Activated gamma-delta T cell treated with anti-CD3 and anti-CD28 coated beads, Interleukin-2, amount 50 U/mL, for 16 hours (primary cell): ENCODE results near the gene STPG3.

Source experiments
- DNase-seq: peaks from one replicate; pipeline ENCODE4 v3.0.0-alpha.2; 2020; ENCODE audit warnings: low read depth

STPG3 gene

GRCh38 chr9:137266585-137267453, 15.7 kb downstream of the STPG3 start:
- no peak for DNase-seq

- DNase-seq, result no peak
These were observed 16.9 kb downstream of the STPG3 start for GRCh38 chr9:137267933-137268355.

DNA sequence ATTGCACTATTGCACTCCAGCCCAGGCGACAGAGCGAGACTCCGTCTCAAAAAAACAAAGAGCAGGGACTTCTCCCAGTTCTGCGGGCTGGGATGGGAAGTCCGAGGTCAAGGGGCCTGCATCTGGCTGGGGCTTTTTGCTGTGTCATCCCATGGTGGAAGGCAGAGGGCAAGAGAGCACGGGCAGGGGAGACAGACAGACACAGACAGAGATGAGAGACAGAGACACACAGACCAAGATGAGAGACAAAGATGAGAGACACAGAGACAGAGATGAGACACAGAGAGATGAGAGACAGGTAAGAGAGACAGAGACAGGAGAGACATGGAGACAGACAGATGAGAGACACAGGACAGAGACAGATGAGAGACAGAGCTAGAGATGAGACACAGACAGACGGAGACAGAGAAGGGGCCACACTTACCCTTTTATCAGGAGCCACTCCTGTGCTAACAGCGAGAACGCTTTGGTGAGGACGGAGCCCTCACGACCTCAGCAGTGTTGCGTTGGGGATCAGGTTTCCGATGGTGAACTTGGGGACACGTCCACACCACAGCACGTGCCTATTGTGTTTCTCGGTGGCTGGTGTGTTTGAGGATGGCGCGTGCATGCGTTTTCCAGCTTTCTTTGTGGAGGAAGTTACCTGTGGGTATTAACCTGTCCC, 17.6 kb downstream of the STPG3 start:
- DNase-seq, result no peak

DNA sequence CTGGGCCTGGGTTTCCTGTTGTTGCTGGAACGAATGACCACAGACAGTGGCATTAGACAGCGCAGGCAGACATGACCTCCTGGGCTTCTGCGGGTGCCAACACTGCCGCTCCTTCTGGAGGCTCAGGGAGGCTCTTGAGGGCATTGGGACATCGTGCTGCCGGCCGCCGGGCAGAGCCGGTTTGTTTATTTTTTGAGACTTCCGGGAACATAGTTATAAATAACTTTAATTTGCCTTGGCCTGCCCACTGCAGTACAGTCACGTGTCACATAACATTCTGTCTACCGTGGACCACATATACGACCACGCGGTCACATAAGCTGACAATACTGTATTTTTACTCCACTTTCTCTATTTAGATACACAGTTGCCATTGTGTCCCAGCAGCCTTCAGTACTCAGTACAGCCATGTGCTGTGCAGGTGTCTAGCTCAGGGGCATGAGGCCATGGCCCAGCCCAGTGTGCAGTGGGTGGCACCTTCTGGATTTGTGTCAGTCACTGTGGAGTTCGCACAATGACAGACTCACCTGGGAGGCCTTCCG, 18.2 kb downstream of the STPG3 start:
- DNase-seq, result no peak

- no peak for DNase-seq
These were observed 20.0 kb downstream of the STPG3 start for GRCh38 chr9:137270929-137271695.

GRCh38 chr9:137271696-137272076, 20.6 kb downstream of the STPG3 start:
- DNase-seq, result no peak

DNA sequence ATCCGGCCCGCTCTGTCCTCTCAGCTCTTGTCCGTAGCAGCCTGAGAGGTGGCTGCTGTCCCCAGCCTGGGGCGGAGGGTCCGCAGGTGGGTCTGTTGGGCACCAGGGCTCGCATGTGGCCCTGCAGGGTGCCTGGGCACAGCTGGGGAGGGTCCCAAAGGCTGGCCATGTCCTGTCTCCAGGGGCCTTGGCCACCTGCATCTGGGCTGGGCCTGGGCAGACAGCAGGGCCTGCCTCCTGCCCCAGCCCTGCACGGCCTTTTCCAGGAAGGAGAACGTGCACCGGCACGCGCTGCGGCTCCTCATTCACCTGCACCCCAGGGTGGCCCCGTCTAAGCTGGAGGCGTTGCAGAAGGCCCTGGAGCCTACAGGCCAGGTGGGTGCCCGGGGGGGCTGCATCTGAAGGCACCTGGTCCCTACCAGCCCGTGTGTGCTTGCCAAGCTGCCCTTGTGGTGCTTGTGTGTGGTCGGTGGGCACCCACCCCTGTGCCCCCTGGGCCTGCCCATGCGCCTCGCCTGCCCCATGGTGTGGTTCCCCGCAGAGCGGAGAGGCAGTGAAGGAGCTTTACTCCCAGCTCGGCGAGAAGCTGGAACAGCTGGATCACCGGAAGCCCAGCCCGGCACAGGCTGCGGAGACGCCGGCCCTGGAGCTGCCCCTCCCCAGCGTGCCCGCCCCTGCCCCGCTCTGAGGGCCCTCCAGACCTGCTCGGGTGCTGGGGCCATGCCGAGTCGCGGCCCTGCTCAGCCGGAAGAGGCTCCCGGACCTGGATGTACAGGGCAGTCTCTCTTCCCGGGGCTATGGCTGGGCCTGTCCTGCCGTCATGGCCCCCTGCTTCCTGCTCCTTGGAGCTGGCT, 21.4 kb downstream of the STPG3 start:
- DNase-seq, result no peak

DNA sequence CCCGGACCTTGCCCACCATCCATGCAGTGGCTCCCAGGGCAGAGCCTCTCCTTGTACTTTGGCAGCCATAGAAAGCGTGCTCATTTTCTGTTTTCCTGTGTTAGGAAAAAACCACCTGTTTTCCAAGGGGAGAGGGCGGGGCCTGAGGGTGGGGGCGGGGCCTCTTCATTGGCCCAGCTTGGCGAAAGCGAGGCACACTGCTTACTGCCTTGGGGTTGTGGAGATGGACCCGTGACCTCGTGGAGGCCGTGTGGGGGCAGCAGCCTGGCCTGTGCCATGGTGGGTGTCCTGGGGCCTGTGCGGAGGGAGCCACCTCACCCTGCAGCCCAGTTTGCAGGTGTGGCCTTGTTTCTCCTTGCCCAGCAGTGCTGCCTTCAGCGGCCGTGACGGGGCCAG, 22.0 kb downstream of the STPG3 start:
- DNase-seq, result no peak

DNA sequence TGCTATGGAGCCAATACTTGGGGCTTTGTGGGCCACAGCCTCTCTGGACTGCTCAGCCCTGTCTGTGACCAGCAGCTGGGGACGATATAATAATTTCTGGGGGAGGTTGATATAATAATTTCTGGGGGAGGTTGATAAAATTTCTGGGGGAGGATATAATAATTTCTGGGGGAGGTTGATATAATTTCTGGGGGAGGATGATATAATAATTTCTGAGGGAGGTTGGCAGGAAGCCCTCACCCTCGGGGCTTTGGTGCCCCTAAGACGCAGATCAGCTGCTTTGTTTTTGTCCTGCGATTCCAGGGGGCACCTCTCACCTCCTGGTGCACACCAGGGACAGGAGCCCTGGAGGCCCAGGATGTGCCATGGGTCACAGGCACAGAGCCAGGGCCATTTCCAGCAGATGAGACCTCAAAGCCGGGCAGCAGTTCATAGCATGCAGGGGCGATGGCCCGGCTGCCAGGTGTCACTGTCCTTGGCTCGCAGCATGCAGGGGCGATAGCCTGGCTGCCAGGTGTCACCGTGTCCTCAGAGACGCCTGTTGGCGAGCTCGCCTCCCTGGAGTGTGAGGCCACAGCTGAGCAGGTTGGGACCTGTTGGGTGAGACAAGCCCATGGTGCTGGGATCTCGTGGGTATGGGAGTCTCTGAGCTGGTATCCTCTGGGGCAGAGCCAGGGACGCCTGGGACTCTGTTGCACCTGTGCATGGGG, 22.7 kb downstream of the STPG3 start:
- DNase-seq, result no peak

DNA sequence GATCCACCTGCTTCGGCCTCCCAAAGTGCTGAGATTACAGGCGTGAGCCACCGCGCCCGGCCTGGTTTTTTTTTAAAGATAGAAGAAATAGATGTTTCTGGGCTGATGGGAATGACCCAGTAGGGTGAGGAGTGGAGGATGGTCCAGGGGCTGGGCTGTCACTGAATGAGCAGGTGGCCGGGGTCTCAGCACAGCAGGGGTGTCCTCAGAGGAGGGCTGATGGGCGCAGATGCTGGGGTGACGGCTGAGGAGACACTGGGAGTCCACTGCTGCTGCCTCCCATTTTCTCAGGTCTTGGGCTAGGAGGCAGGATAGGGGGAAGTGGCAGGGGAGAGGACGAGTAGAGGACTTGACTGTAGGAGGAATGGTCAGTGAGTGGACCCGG, 24.1 kb downstream of the STPG3 start:
- no peak for DNase-seq

- DNase-seq, result no peak
These were observed 24.7 kb downstream of the STPG3 start for GRCh38 chr9:137275588-137276472.

DNA sequence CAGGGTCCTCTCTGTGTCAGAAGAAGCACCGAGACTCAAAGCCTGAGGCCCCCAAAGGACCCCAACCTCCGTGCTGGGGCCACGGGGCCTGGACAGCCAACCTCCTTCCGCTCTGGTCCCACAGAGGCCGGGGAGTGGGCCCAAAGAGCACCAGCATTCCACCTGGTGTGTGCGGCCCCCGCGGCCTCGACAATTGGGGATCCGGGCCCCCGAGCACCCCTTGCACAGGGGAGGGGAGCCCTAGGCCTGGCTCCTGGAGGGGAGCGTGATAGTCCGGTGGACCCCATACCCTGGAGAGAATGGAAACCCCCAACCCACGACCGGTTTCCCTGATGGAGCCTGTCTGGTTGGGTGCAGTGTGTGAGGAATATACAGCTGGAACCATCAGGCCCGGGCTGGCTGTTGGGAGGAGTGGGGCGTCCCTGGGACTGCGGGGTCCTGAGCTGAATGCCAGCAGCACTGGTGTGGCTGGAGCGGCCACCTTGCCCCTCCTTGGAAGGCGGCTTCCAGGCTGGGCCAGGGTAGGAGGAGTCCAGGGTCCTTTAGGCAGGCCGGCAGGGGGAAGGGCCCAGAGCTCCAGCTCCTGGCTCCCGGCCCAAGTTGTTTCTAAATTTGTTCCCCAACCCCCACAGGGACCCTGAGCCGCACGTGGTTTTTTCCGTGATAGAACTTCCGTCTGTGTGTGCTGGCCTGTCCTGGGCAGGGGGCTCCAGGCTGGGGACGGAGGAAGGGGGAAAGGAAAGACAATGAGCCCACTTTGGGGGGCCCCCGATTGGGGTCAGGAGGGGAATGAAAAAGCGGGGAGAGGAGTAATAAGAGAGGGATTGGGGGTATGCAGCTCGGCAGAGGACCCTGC, 25.6 kb downstream of the STPG3 start:
- no peak for DNase-seq

DNA sequence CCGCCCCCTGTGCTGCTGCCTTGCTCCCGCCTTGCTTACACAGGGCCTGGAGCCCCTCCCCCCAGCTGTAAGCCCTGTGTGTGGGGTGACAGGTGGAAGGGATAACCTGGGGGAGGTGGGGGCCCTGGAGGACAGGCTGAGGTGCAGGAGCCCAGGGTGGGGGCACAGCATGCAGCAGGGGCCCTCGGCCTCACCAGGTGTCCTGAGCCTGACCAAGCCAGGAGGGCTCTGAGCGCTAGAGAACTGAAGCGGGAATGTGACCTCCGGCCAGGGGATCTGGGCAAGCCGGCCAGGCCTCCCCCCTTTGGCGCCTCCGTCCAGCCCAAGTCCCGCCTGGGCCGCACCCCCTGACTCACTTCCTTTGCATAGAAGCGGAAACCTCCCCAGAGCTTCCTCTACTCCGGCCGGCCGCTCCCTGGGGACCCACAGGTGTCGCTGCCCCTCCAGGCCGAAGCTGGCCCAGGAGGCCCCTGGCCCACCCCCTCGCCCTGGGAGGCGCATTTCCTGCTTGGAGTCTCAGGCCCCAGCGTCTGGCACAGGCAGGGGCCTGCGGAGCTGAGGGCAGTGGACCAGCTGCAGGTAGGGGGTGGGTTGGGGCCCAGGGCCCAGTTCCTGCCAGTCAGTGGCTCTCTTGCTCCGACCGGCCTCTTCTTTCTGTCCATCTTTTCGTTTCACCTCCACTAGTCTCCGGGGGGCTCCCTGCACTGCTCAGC, 26.4 kb downstream of the STPG3 start, which contains the start of gene TOR4A:
Gene TOR4A, plus strand, starts transcription at position 398 of the 713 bp plus-strand sequence. CDS start 964 bp downstream, outside the sequence.
- DNase-seq, result no peak

DNA sequence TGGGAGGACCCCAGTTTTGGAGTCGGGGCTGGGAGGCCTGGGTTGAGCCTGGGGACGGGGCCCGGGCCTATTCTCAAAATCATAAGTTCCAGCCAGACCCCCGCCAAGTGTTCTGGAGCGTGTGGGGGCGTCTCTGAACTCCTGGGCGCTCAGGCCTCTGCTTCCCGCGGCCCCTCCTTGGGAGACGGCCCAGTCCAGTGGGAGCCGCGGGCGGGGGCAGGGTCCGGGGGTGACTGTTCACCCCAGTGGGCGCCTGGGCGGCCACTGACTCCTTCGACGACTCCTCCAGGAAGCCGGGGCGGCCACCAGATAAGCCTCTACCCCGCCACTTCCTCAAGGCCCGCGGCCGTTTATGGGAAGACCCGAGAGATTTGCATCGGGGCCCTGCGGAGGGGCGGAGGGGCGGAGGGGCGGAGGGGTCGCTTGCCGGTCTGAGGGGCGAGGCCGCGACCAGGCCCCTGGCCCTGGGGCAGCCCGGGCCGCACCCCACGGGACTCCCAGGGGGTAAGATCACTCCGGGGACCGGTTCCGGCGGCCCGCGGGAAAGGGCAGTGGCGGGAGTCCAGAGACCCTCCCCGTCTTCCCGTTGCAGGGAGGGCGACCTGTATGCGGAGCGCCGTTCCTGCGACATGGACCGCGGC, 27.1 kb downstream of the STPG3 start:
- DNase-seq, result no peak

DNA sequence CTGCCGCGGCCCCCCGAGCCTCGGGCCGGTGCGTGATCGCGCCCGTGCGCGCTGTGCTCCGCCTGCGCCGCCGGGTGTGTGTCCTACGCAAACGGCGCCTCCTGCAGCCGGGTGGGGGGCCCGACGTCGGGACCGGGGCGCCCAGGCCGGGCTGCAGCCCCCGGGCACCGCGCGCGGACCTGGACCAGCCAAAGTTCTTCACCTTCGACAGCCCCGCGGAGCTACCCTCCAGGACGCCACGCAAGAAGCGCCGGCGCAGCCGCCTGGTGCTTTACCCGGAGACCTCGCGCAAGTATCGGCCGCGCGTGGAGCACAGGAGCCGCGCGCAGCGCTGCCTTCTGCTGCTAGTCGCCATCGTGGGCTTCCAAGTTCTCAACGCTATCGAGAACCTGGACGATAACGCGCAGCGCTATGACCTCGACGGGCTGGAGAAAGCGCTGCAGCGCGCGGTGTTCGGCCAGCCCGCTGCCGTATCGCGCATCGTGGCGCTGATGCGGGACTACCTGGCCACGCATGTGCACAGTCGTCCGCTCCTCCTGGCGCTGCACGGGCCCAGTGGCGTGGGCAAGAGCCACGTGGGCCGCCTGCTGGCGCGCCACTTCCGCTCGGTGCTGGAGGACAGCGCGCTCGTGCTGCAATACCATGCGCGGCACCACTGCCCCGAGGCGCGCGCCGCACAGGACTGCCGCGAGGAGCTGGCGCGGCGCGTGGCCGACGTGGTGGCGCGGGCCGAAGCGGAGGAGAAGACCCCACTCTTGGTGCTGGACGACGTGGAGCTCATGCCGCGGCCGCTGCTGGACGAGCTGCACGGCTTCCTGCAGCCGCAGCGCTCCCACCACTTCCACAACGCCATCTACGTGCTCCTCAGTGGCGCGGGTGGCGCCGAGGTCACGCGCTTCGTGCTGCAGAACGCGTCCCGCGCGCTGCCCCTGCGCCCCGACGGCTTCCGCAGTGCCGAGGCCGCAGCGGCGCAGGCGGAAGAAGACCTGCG, 27.9 kb downstream of the STPG3 start:
- no peak for DNase-seq

GRCh38 chr9:137279741-137280473, 28.8 kb downstream of the STPG3 start:
- no peak for DNase-seq
